Measurements from ENCODE around the gene DVL3.

DVL3 gene

GRCh38 chr3:184142199-184142598, 13.0 kb upstream of the DVL3 start:
- Histone ChIP-seq H3K27ac (ENCODE audit: low read depth, low read length) (no peak overlapping the region), H3K4me1 (ENCODE audit: control insufficient read depth, low read length) (peaks cover 7% of the 10 kb centered on the region), H3F3A (ENCODE audit: control insufficient read depth, insufficient read depth) (peaks cover 2% of the 10 kb centered on the region; the same call in 1 of the 2 replicates), H4K20me1 (ENCODE audit: control insufficient read depth, insufficient read depth, low read depth, low read length) (no peaks in the 10 kb centered on the region), H3K9me3 (ENCODE audit: control insufficient read depth, insufficient read depth, low read length) (no peaks in the 10 kb centered on the region), H3K4me3 (ENCODE audit: low read length) (no peak overlapping the region), H3K4me2 (ENCODE audit: low read length) (no peak overlapping the region), H3K27me3 (ENCODE audit: control insufficient read depth, low read length) (no peaks in the 10 kb centered on the region), H3K9me2 (replicated peaks; ENCODE audit: control insufficient read depth, low read length) (no peaks in the 10 kb centered on the region), H3K36me3 (ENCODE audit: control insufficient read depth, low read length) (peaks cover 80% of the 10 kb centered on the region), H3K79me2 (ENCODE audit: control insufficient read depth, low read length) (peaks cover 36% of the 10 kb centered on the region)
- TF ChIP-seq CTCF (IDR thresholded peaks at IDR 0.05; ENCODE audit: low read depth, low read length, poor library complexity, severe bottlenecking) (no peak), EZH2phosphoT487 (IDR thresholded peaks at IDR 0.05; ENCODE audit: borderline replicate concordance, low read length) (no peak)

GRCh38 chr3:184143327-184143726, 11.8 kb upstream of the DVL3 start:
- Histone ChIP-seq H3K36me3 (ENCODE audit: control insufficient read depth, low read length) (peaks cover 69% of the 10 kb centered on the region), H4K20me1 (ENCODE audit: control insufficient read depth, insufficient read depth, low read depth, low read length) (no peaks in the 10 kb centered on the region), H3K9me2 (replicated peaks; ENCODE audit: control insufficient read depth, low read length) (no peaks in the 10 kb centered on the region), H3K79me2 (ENCODE audit: control insufficient read depth, low read length) (peaks cover 25% of the 10 kb centered on the region), H3F3A (ENCODE audit: control insufficient read depth, insufficient read depth) (peaks cover 3% of the 10 kb centered on the region), H3K27me3 (ENCODE audit: control insufficient read depth, low read length) (no peaks in the 10 kb centered on the region), H3K4me1 (ENCODE audit: control insufficient read depth, low read length) (peaks cover 6% of the 10 kb centered on the region; the same call in 1 of the 2 replicates), H3K4me3 (ENCODE audit: low read length) (no peak overlapping the region), H3K27ac (ENCODE audit: low read depth, low read length) (no peak overlapping the region), H3K9me3 (ENCODE audit: control insufficient read depth, insufficient read depth, low read length) (no peaks in the 10 kb centered on the region), H3K4me2 (ENCODE audit: low read length) (no peak overlapping the region)
- no peak for TF ChIP-seq CTCF (IDR thresholded peaks at IDR 0.05; ENCODE audit: low read depth, low read length, poor library complexity, severe bottlenecking)
- no peak for TF ChIP-seq EZH2phosphoT487 (IDR thresholded peaks at IDR 0.05; ENCODE audit: borderline replicate concordance, low read length)

GRCh38 chr3:184144505-184144904, 10.7 kb upstream of the DVL3 start:
- no peak overlapping the region for H3K4me3 ChIP-seq (ENCODE audit: low read length)
- no peak overlapping the region for H3K27ac ChIP-seq (ENCODE audit: low read depth, low read length)
- no peaks in the 10 kb centered on the region for H4K20me1 ChIP-seq (ENCODE audit: control insufficient read depth, insufficient read depth, low read depth, low read length)
- no peaks in the 10 kb centered on the region for H3K9me2 ChIP-seq (replicated peaks; ENCODE audit: control insufficient read depth, low read length)
- H3K27me3 ChIP-seq (ENCODE audit: control insufficient read depth, low read length), result no peaks in the 10 kb centered on the region
- H3K9me3 ChIP-seq (ENCODE audit: control insufficient read depth, insufficient read depth, low read length), result no peaks in the 10 kb centered on the region
- TF ChIP-seq CTCF (IDR thresholded peaks at IDR 0.05; ENCODE audit: low read depth, low read length, poor library complexity, severe bottlenecking), result no peak
- TF ChIP-seq EZH2phosphoT487 (IDR thresholded peaks at IDR 0.05; ENCODE audit: borderline replicate concordance, low read length), result no peak
- peaks cover 16% of the 10 kb centered on the region for H3K79me2 ChIP-seq (ENCODE audit: control insufficient read depth, low read length)
- H3K4me2 ChIP-seq (ENCODE audit: low read length), result no peak overlapping the region
- H3K36me3 ChIP-seq (ENCODE audit: control insufficient read depth, low read length), result peaks cover 65% of the 10 kb centered on the region
- peaks cover 8% of the 10 kb centered on the region for H3F3A ChIP-seq (ENCODE audit: control insufficient read depth, insufficient read depth)
- H3K4me1 ChIP-seq (ENCODE audit: control insufficient read depth, low read length), result peaks cover 6% of the 10 kb centered on the region; the same call in 1 of the 2 replicates
